ENCODE data around the gene MAP2K7.

MAP2K7 gene

GRCh38 chr19:7925171-7925851 lies 21.6 kb downstream of the MAP2K7 start (continued):
- TF ChIP-seq ZNF23 (tag by site-specific recombination; IDR thresholded peaks at IDR 0.05; ENCODE audit: borderline replicate concordance) = no peak
- no peak for TF ChIP-seq ZNF133 (tag by site-specific recombination; IDR thresholded peaks at IDR 0.05)
- no peak for TF ChIP-seq ZNF768 (tag by site-specific recombination; IDR thresholded peaks at IDR 0.05)
- no peak for TF ChIP-seq ZNF473 (tag by site-specific recombination; IDR thresholded peaks at IDR 0.05)
- TF ChIP-seq ZNF626 (tag by site-specific recombination; IDR thresholded peaks at IDR 0.05) = no peak
- TF ChIP-seq IKZF3 (tag by site-specific recombination; IDR thresholded peaks at IDR 0.05) = no peak
- no peak for TF ChIP-seq ZNF639 (tag by site-specific recombination; IDR thresholded peaks at IDR 0.05)
- TF ChIP-seq ZNF24 (tag by site-specific recombination; IDR thresholded peaks at IDR 0.05) = no peak
- no peak for TF ChIP-seq BCL6B (tag by site-specific recombination; IDR thresholded peaks at IDR 0.05)
- TF ChIP-seq ZNF155 (tag by site-specific recombination; IDR thresholded peaks at IDR 0.05) = no peak
- TF ChIP-seq ZNF121 (tag by site-specific recombination; IDR thresholded peaks at IDR 0.05) = no peak
- TF ChIP-seq ZNF585B (tag by site-specific recombination; IDR thresholded peaks at IDR 0.05) = no peak
- 0 out of 2 replicates have a peak, but pooled peaks have one; percentile 28 for TF ChIP-seq ZBTB48 (tag by site-specific recombination; IDR thresholded peaks at IDR 0.05)
- no peak for TF ChIP-seq ZNF530 (tag by site-specific recombination; IDR thresholded peaks at IDR 0.05; ENCODE audit: low read depth)
- no peak for TF ChIP-seq ZNF394 (tag by site-specific recombination; IDR thresholded peaks at IDR 0.05; ENCODE audit: borderline replicate concordance)
- no peak for TF ChIP-seq ZNF433 (tag by site-specific recombination; IDR thresholded peaks at IDR 0.05; ENCODE audit: low read depth)
- TF ChIP-seq ZNF354C (tag by site-specific recombination; IDR thresholded peaks at IDR 0.05; ENCODE audit: borderline replicate concordance, low read depth) = no peak
- no peak for TF ChIP-seq ZNF280C (tag by site-specific recombination; IDR thresholded peaks at IDR 0.05)
- TF ChIP-seq ZBTB44 (tag by site-specific recombination; IDR thresholded peaks at IDR 0.05) = 0 out of 2 replicates have a peak, but pooled peaks have one; percentile 27
- no peak for TF ChIP-seq GLI2 (tag by site-specific recombination; IDR thresholded peaks at IDR 0.05; ENCODE audit: borderline replicate concordance, low read depth)
- TF ChIP-seq GFI1B (tag by site-specific recombination; IDR thresholded peaks at IDR 0.05) = no peak
- no peak for TF ChIP-seq ZNF112 (tag by site-specific recombination; IDR thresholded peaks at IDR 0.05)
- TF ChIP-seq YY1 (tag by site-specific recombination; IDR thresholded peaks at IDR 0.05) = 0 out of 2 replicates have a peak, but pooled peaks have one; percentile 11
- TF ChIP-seq ZNF560 (tag by site-specific recombination; IDR thresholded peaks at IDR 0.05; ENCODE audit: borderline replicate concordance) = no peak
- TF ChIP-seq ZNF362 (tag by site-specific recombination; IDR thresholded peaks at IDR 0.05) = no peak

Data from HEK293 (cell line).